HepG2 (cell line): ENCODE data around the gene LRRFIP2. TPM values are rescaled to one million over a fixed set of nuclear protein-coding genes. Genes with fewer than 3 reads are reported as not detected.

Experiments
- ATAC-seq: fragments of 200-7000 bp; cut with Tn5 transposase; 3 replicates; pipeline ENCODE4 v1.9.1; 2020; ENCODE audit warnings: mild to moderate bottlenecking, moderate library complexity
- BruUV-seq: library from RNA; stranded (reverse); fragments of 400-500 nt; replicated peaks from 2 replicates; lab custom pipeline; 2021; lab: Mats Ljungman, UMichigan
- CTCF ChIA-PET: fragments of 300-600 bp; formaldehyde crosslinking; extraction: SDS; loops from one replicate; lab custom pipeline; 2021; ENCODE audit warnings: low total read pairs, inconsistent platforms, low intra/inter-chr PET ratio; lab: Yijun Ruan, JAX
- POLR2A ChIA-PET: fragments of 350-600 bp; sonication (Branson Sonifier 250); formaldehyde crosslinking; loops from one replicate; lab custom pipeline; 2020; ENCODE audit warnings: antibody characterized with exemption, inconsistent platforms; lab: Yijun Ruan, JAX
- DNase-seq: peaks from one replicate; pipeline ENCODE4 v3.0.0-alpha.2; 2015; ENCODE audit warnings: low spot score
- FAIRE-seq: peaks from 3 replicates; lab custom pipeline; 2011; peaks lifted over from hg19 to GRCh38; lab: Jason Lieb, UNC
- H2AFZ ChIP-seq: one replicate; pipeline ENCODE4 v1.6.1; 2011; ENCODE audit warnings: low read length, inconsistent platforms
- H3K27ac ChIP-seq: fragments of 300-600 bp; 3 replicates; pipeline ENCODE4 v1.8.0; 2011; ENCODE audit warnings: mixed run types, mild to moderate bottlenecking, mixed read lengths, low read length, inconsistent platforms; ENCODE audit not compliant: insufficient read depth; ENCODE audit errors: extremely low read length
- H3K27me3 ChIP-seq, 2 experiments: fragments of 200-600 bp in 1 of 2; 2 replicates in 1 of 2; 3 replicates in 1 of 2; pipeline versions ENCODE4 v1.6.0 to v1.8.0; 2011; ENCODE audit warnings: low read length in 2 of 2, mild to moderate bottlenecking in 2 of 2, moderate library complexity in 2 of 2, inconsistent platforms in 1 of 2; ENCODE audit not compliant: insufficient read depth in 2 of 2, control insufficient read depth in 1 of 2
- H3K36me3 ChIP-seq, 2 experiments: fragments of 200-600 bp in 1 of 2; replicated peaks in 1 of 2; 2 replicates in 1 of 2; 3 replicates in 1 of 2; pipeline versions ENCODE4 v1.5.1 to v1.8.0; 2011; ENCODE audit warnings: low read length in 2 of 2, inconsistent platforms in 1 of 2; ENCODE audit not compliant: insufficient read depth in 2 of 2, control insufficient read depth in 1 of 2
- H3K4me1 ChIP-seq: 2 replicates; pipeline ENCODE4 v1.5.1; 2012; ENCODE audit warnings: low read length, inconsistent platforms; ENCODE audit not compliant: insufficient read depth
- H3K4me2 ChIP-seq: 2 replicates; pipeline ENCODE4 v1.6.0; 2011; ENCODE audit warnings: low read depth, low read length, inconsistent platforms
- H3K4me3 ChIP-seq, 3 experiments: fragments of 200-600 bp in 1 of 3; sonication (generic), shearing (Covaris generic) in 1 of 3; replicated peaks in 1 of 3; 2 replicates each; pipeline ENCODE4 v1.5.1; 2011 to 2016; ENCODE audit warnings: low read length in 3 of 3, inconsistent platforms in 2 of 3, low read depth in 2 of 3, mild to moderate bottlenecking in 2 of 3, control low read depth in 1 of 3, mixed read lengths in 1 of 3; ENCODE audit not compliant: insufficient read depth in 1 of 3
- H3K79me2 ChIP-seq: one replicate; pipeline ENCODE4 v1.6.1; 2011; ENCODE audit warnings: low read length, inconsistent platforms; ENCODE audit not compliant: insufficient read depth
- H3K9ac ChIP-seq: 2 replicates; pipeline ENCODE4 v1.6.0; 2011; ENCODE audit warnings: mild to moderate bottlenecking, low read depth, low read length, inconsistent platforms; ENCODE audit not compliant: insufficient read depth
- H3K9me3 ChIP-seq: 2 replicates; pipeline ENCODE4 v1.5.1; 2012; ENCODE audit warnings: mild to moderate bottlenecking, low read length
- H4K20me1 ChIP-seq: 2 replicates; pipeline ENCODE4 v1.6.0; 2011; ENCODE audit warnings: inconsistent platforms, mild to moderate bottlenecking, low read length, moderate library complexity; ENCODE audit not compliant: insufficient read depth
- EEA1 ChIP-seq: sonication (generic); formaldehyde crosslinking; IDR thresholded peaks from 2 replicates; pipeline ENCODE4 v1.5.1; 2020; ENCODE audit warnings: mild to moderate bottlenecking, missing genetic modification reagents, borderline replicate concordance
- REST ChIP-seq, 2 experiments: IDR thresholded peaks; 2 replicates each; pipeline ENCODE4 v1.6.1; 2011 to 2012; ENCODE audit warnings: low read length in 2 of 2, borderline replicate concordance in 1 of 2, low read depth in 1 of 2, mild to moderate bottlenecking in 1 of 2, moderate library complexity in 1 of 2
- WIZ ChIP-seq: sonication (generic); formaldehyde crosslinking; IDR thresholded peaks from 2 replicates; pipeline ENCODE4 v1.5.1; 2020; ENCODE audit warnings: mild to moderate bottlenecking, missing genetic modification reagents
- ZFP62 ChIP-seq: sonication (generic); formaldehyde crosslinking; IDR thresholded peaks from 2 replicates; pipeline ENCODE4 v1.4.0; 2020; ENCODE audit warnings: missing genetic modification reagents
- ZNF234 ChIP-seq: sonication (generic); formaldehyde crosslinking; conservative IDR thresholded peaks from 2 replicates; pipeline ENCODE4 v1.5.1; 2020; ENCODE audit warnings: mild to moderate bottlenecking, missing genetic modification reagents
- ZNF614 ChIP-seq: IDR thresholded peaks from 2 replicates; pipeline ENCODE4 v1.6.1; 2018; ENCODE audit warnings: missing biosample characterization, missing genetic modification reagents, inconsistent platforms, borderline replicate concordance
- ZNF776 ChIP-seq: sonication (generic); formaldehyde crosslinking; IDR thresholded peaks from 2 replicates; pipeline ENCODE4 v1.4.0; 2020; ENCODE audit warnings: mild to moderate bottlenecking, missing genetic modification reagents
- WGBS: methylation state at CpG from one replicate; pipeline ENCODE4 v1.1.6; 2017; ENCODE audit warnings: low lambda C conversion rate; 5-methylcytosine and 5-hydroxymethylcytosine counted together
- in situ Hi-C: cut with HindIII; loops from 2 replicates; pipeline ENCODE4 v1.10.0; 2017; ENCODE audit warnings: low pct_unique_long_range_greater_than_20kb; ENCODE audit not compliant: extremely low pct_ligation_motif_present
- intact Hi-C: fragments of 100-400 bp; cut with micrococcal nuclease; formaldehyde crosslinking; loops from one replicate; pipeline ENCODE4 v1.10.0; 2022; ENCODE audit not compliant: unreplicated experiment
- polyA plus RNA-seq, 8 experiments: library from polyadenylated mRNA; depleted of rRNA in 3 of 8; stranded (reverse) in 7 of 8; unstranded in 1 of 8; fragments of >200 nt; fragmentation: Illumina TruSeq in 4 of 8; extraction: Trizol in 4 of 8; gene quantifications; 2 replicates each; pipeline versions ENCODE4 v1.2.1 to v1.2.3, GENCODE V29; 2011 to 2016; ENCODE audit warnings: low read depth in 4 of 8, missing spikeins in 1 of 8, mixed read lengths in 1 of 8; ENCODE audit not compliant: insufficient read depth in 1 of 8
- total RNA-seq, 5 experiments: library from RNA; depleted of rRNA; stranded (reverse); fragments of >200 nt; fragmentation: Illumina TruSeq; extraction: Trizol; gene quantifications; 2 replicates each; pipeline ENCODE4 v1.2.3, GENCODE V29; 2016; ENCODE audit warnings: low read depth in 1 of 5

LRRFIP2 gene
- total and polyA plus RNA-seq, 2 of the 13 experiments (the other 11 are each of a cell fraction or from before 2014, with no cell fraction given): 13.5 to 32.2 TPM

DNA sequence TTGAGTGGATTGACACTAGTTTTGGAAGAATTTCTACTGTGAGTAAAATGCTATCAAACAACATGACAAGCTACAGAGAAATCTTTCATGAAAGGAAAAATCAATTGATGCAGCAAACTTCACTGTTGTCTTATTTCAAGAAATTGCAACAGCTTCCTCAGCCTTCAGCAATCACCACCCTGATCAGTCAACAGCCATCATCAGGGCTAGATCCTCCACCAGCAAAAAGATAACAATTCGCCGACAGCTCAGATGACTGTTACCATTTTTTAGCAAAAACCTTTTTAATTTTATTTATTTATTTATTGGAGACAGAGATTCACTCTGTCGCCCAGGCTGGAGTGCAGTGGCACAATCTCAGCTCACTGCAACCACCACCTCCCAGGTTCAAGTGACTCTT, 137.0 kb downstream of the LRRFIP2 start:
- FAIRE-seq (no peak), ATAC-seq (no peak), DNase-seq (no peak)
- Histone ChIP-seq H4K20me1 (no peaks in the 10 kb centered on the region), H3K27me3 (no peaks in the 10 kb centered on the region), H3K4me2 (no peak overlapping the region), H3K36me3 (peaks cover 15 to 81% of the 10 kb centered on the region in 2 experiments), H3K9ac (no peak overlapping the region), H3K9me3 (no peaks in the 10 kb centered on the region), H3K79me2 (no peaks in the 10 kb centered on the region), H3K4me3 (no peak overlapping the region), H3K4me1 (no peaks in the 10 kb centered on the region), H2AFZ (no peak overlapping the region), H3K27ac (no peak overlapping the region)
- 97% methylated on average over 3 of the region's 3 CpGs for WGBS
- ChIA-PET POLR2A (no interaction called here), CTCF (no interaction called here)
- in situ Hi-C loops (no loop called here), intact Hi-C loops (no loop called here)
- no TSS peak for BruUV-seq
- no peak for TF ChIP-seq WIZ (CRISPR knock-in tag)
- no peak for TF ChIP-seq REST (IDR thresholded peaks at IDR 0.05; ENCODE audit: borderline replicate concordance in 1 of 2, low read depth in 1 of 2, low read length in 2 of 2)
- no peak for TF ChIP-seq ZNF234 (CRISPR knock-in tag)
- no peak for TF ChIP-seq EEA1 (CRISPR knock-in tag)
- no peak for TF ChIP-seq ZFP62 (CRISPR knock-in tag)
- TF ChIP-seq ZNF614: no peak
- TF ChIP-seq ZNF776: no peak
